A673 (cell line): ENCODE measurements around the gene SMIM5.

Source experiments
- EZH2 ChIP-seq: fragments of 200-600 bp; sonication (generic); IDR thresholded peaks from 2 replicates; pipeline ENCODE4 v1.6.1; 2017; ENCODE audit warnings: borderline replicate concordance, low read depth, mild to moderate bottlenecking, mixed read lengths, antibody characterized with exemption, low read length; ENCODE audit not compliant: poor library complexity, severe bottlenecking
- TF ChIP-seq, protein P1 (sequence below): fragments of 300-800, 200-600 bp; sonication (generic); conservative IDR thresholded peaks from 2 replicates; pipeline ENCODE4 v1.5.1; 2017; ENCODE audit warnings: low read depth, mild to moderate bottlenecking, antibody characterized with exemption, low read length, moderate library complexity, mixed read lengths

GRCh38 chr17:75605790-75606189 is 27.4 kb upstream of the SMIM5 start:
- TF ChIP-seq, protein P1, sequence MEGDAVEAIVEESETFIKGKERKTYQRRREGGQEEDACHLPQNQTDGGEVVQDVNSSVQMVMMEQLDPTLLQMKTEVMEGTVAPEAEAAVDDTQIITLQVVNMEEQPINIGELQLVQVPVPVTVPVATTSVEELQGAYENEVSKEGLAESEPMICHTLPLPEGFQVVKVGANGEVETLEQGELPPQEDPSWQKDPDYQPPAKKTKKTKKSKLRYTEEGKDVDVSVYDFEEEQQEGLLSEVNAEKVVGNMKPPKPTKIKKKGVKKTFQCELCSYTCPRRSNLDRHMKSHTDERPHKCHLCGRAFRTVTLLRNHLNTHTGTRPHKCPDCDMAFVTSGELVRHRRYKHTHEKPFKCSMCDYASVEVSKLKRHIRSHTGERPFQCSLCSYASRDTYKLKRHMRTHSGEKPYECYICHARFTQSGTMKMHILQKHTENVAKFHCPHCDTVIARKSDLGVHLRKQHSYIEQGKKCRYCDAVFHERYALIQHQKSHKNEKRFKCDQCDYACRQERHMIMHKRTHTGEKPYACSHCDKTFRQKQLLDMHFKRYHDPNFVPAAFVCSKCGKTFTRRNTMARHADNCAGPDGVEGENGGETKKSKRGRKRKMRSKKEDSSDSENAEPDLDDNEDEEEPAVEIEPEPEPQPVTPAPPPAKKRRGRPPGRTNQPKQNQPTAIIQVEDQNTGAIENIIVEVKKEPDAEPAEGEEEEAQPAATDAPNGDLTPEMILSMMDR: no peak
- no peak for TF ChIP-seq EZH2
